Right lobe of liver (tissue), 6 donors: ENCODE measurements around the gene MCC. TPM values are rescaled to one million over a fixed set of nuclear protein-coding genes. Genes with fewer than 3 reads are reported as not detected.

Source experiments
- ATAC-seq, 4 donors: fragments of 200-7000 bp; cut with Tn5 transposase; one replicate each; pipeline ENCODE4 v1.9.1; 2020; ENCODE audit warnings: mild to moderate bottlenecking in 4 of 4, moderate library complexity in 4 of 4
- DNase-seq, 3 donors: peaks; one replicate each; pipeline ENCODE4 v3.0.0-alpha.2; 2020
- H3K27ac ChIP-seq, 3 donors: fragments of 200-600 bp; one replicate each; pipeline ENCODE4 v1.8.0; 2022
- H3K27me3 ChIP-seq, 2 donors: fragments of 200-600 bp; one replicate each; pipeline ENCODE4 v1.8.0; 2022
- H3K36me3 ChIP-seq, 4 donors: fragments of 200-600 bp; sonication (generic) in 1 of 4; one replicate each; pipeline versions ENCODE4 v1.5.1 to v1.8.0; 2017 to 2022; ENCODE audit warnings: control low read depth in 1 of 4
- H3K4me1 ChIP-seq, 4 donors: fragments of 200-600 bp; sonication (generic) in 1 of 4; one replicate each; pipeline versions ENCODE4 v1.5.1 to v1.8.0; 2017 to 2022; ENCODE audit warnings: control low read depth in 1 of 4
- H3K4me3 ChIP-seq, 3 donors: fragments of 200-600 bp; one replicate each; pipeline ENCODE4 v1.8.0; 2022
- H3K9me3 ChIP-seq, 4 donors: fragments of 200-600 bp; sonication (generic) in 1 of 4; one replicate each; pipeline versions ENCODE4 v1.5.1 to v1.8.0; 2017 to 2022; ENCODE audit warnings: control low read depth in 1 of 4
- POLR2A ChIP-seq: fragments of 450-650 bp; IDR thresholded peaks from one replicate; pipeline ENCODE4 v1.6.1; 2017; ENCODE audit warnings: antibody characterized with exemption, mild to moderate bottlenecking
- WGBS: methylation state at CpG from one replicate; pipeline ENCODE4 v1.1.6; 2018; ENCODE audit warnings: low coverage, low lambda C conversion rate; ENCODE audit not compliant: insufficient coverage; ENCODE audit errors: missing lambda C conversion rate; 5-methylcytosine and 5-hydroxymethylcytosine counted together
- intact Hi-C, 2 donors: fragments of 100-400 bp; cut with DNase I; formaldehyde crosslinking; loops; one replicate each; pipeline versions ENCODE4 v1.11.2 to v1.14.1; 2022
- total RNA-seq, 6 experiments: library from RNA; depleted of rRNA in 2 of 6; stranded (reverse); fragments of >200 nt in 2 of 6; fragmentation: NEBNext Ultra II Directional in 3 of 6; extraction: Animal tissue kit (Norgen Biotek cat#: 25700) in 3 of 6; gene quantifications; one replicate each; pipeline versions ENCODE4 v1.1.0 to v1.2.4, GENCODE V29; 2016 to 2023
- TF ChIP-seq, protein P1 (sequence below), 4 donors: fragments of 200-600 bp in 3 of 4; fragments of 450-650 bp in 1 of 4; IDR thresholded peaks; one replicate each; pipeline versions ENCODE4 v1.5.1 to v1.8.0; 2016 to 2022; ENCODE audit warnings: antibody characterized with exemption in 4 of 4, mild to moderate bottlenecking in 2 of 4
- donor health status: DM: no; HTN: yes; CAD: no.
- donor health status: DM: no; HTN: no; CAD: no.
- donor health status: DM: no; HTN: no; CAD: no.
- donor health status: DM: no; HTN: yes; CAD: no.
- donor health status: DM: no; HTN: yes; CAD: no.

Gene MCC
- total RNA-seq, 6 experiments from 2014 or later, result 23.1 to 35.2 (median 26.1) TPM

DNA sequence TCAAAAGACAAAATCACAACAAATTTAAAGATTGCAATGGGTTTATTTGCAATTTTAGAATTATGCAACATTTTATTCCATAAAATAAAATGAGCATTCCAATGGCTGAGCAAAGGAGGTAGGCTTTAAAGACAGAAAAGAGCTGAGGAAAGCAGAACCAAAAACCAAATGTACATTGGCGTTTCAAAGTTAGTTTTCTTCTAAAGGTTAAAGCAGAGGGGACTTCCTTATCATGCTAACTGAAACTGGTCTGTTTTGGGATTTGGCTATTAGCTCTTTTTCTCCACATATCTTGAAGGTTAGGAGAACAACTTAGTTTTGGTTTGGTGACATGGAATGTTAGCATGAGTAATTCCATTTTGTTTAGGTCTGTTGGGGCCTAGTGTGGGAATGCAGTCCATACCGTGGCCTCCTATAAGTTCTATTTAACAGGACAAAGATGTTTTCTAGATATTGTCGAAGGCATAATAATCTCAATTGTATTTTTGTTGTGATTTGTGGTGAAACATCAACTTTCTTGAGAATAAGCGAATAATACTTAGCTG lies 491.4 kb downstream of the MCC start:
- peaks cover 0 to 18% (median 2%) of the 10 kb centered on the region in 4 donors for H3K36me3 ChIP-seq
- 86% methylated on average over 4 of the region's 4 CpGs for WGBS
- no peaks in the 10 kb centered on the region for H3K4me1 ChIP-seq
- no peak for TF ChIP-seq POLR2A
- TF ChIP-seq, protein P1, sequence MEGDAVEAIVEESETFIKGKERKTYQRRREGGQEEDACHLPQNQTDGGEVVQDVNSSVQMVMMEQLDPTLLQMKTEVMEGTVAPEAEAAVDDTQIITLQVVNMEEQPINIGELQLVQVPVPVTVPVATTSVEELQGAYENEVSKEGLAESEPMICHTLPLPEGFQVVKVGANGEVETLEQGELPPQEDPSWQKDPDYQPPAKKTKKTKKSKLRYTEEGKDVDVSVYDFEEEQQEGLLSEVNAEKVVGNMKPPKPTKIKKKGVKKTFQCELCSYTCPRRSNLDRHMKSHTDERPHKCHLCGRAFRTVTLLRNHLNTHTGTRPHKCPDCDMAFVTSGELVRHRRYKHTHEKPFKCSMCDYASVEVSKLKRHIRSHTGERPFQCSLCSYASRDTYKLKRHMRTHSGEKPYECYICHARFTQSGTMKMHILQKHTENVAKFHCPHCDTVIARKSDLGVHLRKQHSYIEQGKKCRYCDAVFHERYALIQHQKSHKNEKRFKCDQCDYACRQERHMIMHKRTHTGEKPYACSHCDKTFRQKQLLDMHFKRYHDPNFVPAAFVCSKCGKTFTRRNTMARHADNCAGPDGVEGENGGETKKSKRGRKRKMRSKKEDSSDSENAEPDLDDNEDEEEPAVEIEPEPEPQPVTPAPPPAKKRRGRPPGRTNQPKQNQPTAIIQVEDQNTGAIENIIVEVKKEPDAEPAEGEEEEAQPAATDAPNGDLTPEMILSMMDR (IDR thresholded peaks at IDR 0.05), result no peak
- intact Hi-C loops, result no loop called here
- no peaks in the 10 kb centered on the region for H3K27me3 ChIP-seq
- H3K4me3 ChIP-seq, result no peak overlapping the region
- no peaks in the 10 kb centered on the region for H3K9me3 ChIP-seq
- ATAC-seq (no peak), DNase-seq (no peak)
- no peak overlapping the region for H3K27ac ChIP-seq

DNA sequence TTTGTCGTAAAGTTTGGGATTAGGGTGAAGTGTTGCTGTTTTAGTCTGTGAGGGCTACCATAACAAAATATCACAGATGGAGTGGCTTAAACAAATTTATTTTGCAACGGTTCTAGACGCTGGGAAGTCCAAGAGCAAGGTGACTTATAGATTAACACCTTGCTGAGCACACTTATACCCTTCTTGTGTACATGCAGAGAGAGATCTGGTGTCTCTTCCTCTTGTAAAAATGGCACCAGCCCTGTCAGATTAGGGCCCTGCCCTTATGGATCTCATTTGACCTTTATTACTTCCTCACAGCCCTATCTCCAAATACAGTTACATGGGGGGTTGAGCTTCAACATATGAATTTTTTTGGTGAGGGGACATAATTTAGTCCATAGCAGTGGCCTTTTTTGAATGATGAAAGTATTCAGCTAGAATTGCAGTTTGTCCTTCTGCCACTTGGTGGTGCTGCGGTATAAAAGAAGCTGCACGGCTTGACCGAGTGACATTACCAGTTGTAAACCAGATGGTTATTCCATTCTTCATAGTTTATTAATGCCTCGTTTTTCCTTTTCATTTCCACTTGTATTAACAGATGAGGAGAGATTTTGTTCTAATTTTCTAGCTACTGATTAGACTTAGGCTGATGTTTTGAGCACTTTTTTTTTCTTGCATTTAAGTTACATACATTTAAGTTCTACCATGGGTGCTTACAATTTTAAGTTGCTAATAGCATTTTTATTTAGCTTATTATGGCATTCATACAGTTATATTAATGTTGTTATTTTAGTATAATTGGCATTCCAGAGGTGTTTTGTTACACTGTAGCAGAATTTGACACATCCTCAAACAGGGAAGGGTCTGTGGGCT lies 492.3 kb downstream of the MCC start:
- no peaks in the 10 kb centered on the region for H3K27me3 ChIP-seq
- DNase-seq (peak in 2 of 3 donors; percentile 46 to 67), ATAC-seq (peak; percentile 90 to 98 (median 94))
- no peak overlapping the region for H3K4me3 ChIP-seq
- intact Hi-C loops, result no loop called here
- no peaks in the 10 kb centered on the region for H3K9me3 ChIP-seq
- peaks cover 0 to 10% (median under 1%) of the 10 kb centered on the region in 4 donors for H3K36me3 ChIP-seq
- TF ChIP-seq POLR2A, result no peak
- TF ChIP-seq, protein P1 (IDR thresholded peaks at IDR 0.05), result peak; percentile 86 to 95 (median 90)
- no peaks in the 10 kb centered on the region for H3K4me1 ChIP-seq
- H3K27ac ChIP-seq, result no peak overlapping the region
- 19% methylated on average over 7 of the region's 7 CpGs for WGBS

DNA sequence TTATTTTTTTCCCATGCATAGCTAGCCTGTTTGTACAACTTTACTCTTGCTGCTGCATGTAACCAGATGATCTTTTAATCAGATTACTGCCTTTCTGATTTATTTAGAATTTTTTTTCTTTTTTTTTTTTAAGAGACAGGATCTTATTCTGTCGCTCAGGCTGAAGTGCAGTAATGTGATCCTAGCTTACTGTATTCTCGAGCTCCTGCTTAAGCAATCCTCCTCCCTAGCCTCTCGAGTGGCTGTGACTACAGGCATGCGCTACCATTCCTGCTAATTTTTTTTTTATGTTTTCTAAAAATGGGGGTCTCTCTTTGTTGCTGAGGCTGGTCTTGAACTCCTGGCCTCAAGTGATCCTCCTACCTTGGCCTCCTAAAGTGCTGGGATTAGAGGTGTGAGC lies 502.0 kb downstream of the MCC start:
- Histone ChIP-seq H3K9me3 (no peaks in the 10 kb centered on the region), H3K4me3 (no peak overlapping the region), H3K27me3 (no peaks in the 10 kb centered on the region), H3K36me3 (no peaks in the 10 kb centered on the region), H3K27ac (no peak overlapping the region), H3K4me1 (no peaks in the 10 kb centered on the region)
- 100% methylated on average over 4 of the region's 4 CpGs for WGBS
- ATAC-seq, result no peak
- intact Hi-C loops, result no loop called here
- no peak for DNase-seq
- TF ChIP-seq POLR2A, result no peak
- TF ChIP-seq, protein P1 (IDR thresholded peaks at IDR 0.05), result no peak

DNA sequence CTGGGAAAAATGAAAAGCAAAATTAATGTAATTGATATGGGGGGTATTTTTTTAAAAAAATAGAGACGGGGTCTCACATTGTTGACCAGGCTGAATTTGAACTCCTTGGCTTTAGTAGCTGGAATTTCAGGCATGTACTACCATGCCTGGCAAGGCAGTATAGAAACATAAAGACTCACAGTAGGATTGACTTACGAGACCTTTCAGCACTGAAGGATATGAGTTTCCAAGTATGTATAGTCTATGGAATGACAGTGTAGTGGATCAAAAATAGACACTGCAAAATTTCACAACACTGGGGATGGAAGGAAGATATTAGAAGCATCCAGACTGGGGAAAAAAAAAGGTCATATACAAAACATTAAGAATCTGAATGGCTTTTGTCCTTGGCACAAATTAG lies 504.9 kb downstream of the MCC start:
- DNase-seq (no peak), ATAC-seq (no peak)
- no peak overlapping the region for H3K4me3 ChIP-seq
- TF ChIP-seq POLR2A, result no peak
- TF ChIP-seq, protein P1 (IDR thresholded peaks at IDR 0.05), result no peak
- intact Hi-C loops, result no loop called here
- WGBS, result 100% methylated on average over 2 of the region's 2 CpGs
- H3K27me3 ChIP-seq, result no peaks in the 10 kb centered on the region
- H3K9me3 ChIP-seq, result no peaks in the 10 kb centered on the region
- no peaks in the 10 kb centered on the region for H3K36me3 ChIP-seq
- no peak overlapping the region for H3K27ac ChIP-seq
- peaks cover 0 to 9% (median 0%) of the 10 kb centered on the region in 4 donors for H3K4me1 ChIP-seq
